ENCODE data around the gene RBPMS2.

DNA sequence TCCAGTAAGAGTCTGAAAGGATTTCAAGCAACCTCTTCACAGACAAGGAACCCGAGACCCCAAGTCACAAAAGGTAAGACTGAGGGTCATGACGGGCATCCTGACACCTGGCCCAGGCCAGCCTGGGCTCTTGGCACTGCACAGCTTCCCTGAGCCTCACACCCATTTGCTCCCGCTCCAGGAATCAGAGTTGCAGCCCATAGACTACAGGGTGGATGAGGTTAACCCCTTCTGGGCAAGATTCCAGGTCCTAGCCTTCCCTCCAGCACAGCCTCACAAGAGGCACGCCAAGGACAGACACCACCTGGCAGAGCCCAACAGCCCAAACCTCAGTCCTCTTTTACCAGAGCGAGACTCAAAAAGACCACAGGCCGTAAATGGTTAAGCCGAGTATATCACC lies 36.2 kb downstream of the RBPMS2 start:
- TF ChIP-seq RFX5 (IDR thresholded peaks at IDR 0.05; ENCODE audit: low read depth, low read length) = no peak
- TF ChIP-seq, protein P1, sequence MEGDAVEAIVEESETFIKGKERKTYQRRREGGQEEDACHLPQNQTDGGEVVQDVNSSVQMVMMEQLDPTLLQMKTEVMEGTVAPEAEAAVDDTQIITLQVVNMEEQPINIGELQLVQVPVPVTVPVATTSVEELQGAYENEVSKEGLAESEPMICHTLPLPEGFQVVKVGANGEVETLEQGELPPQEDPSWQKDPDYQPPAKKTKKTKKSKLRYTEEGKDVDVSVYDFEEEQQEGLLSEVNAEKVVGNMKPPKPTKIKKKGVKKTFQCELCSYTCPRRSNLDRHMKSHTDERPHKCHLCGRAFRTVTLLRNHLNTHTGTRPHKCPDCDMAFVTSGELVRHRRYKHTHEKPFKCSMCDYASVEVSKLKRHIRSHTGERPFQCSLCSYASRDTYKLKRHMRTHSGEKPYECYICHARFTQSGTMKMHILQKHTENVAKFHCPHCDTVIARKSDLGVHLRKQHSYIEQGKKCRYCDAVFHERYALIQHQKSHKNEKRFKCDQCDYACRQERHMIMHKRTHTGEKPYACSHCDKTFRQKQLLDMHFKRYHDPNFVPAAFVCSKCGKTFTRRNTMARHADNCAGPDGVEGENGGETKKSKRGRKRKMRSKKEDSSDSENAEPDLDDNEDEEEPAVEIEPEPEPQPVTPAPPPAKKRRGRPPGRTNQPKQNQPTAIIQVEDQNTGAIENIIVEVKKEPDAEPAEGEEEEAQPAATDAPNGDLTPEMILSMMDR (conservative IDR thresholded peaks at IDR 0.05; ENCODE audit: low read depth, low read length) = no peak
- TF ChIP-seq SMC3 (IDR thresholded peaks at IDR 0.05; ENCODE audit: low read depth, low read length) = no peak
- no peak for TF ChIP-seq FOS (IDR thresholded peaks at IDR 0.05; ENCODE audit: low read depth, low read length)
- TF ChIP-seq POLR2A (IDR thresholded peaks at IDR 0.05; ENCODE audit: low read depth, low read length) = no peak
- no peak for TF ChIP-seq RAD21 (IDR thresholded peaks at IDR 0.05; ENCODE audit: low read length)
- TF ChIP-seq, protein P2, sequence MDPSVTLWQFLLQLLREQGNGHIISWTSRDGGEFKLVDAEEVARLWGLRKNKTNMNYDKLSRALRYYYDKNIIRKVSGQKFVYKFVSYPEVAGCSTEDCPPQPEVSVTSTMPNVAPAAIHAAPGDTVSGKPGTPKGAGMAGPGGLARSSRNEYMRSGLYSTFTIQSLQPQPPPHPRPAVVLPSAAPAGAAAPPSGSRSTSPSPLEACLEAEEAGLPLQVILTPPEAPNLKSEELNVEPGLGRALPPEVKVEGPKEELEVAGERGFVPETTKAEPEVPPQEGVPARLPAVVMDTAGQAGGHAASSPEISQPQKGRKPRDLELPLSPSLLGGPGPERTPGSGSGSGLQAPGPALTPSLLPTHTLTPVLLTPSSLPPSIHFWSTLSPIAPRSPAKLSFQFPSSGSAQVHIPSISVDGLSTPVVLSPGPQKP (IDR thresholded peaks at IDR 0.05; ENCODE audit: borderline replicate concordance, low read depth, low read length) = no peak
- TF ChIP-seq BHLHE40 (IDR thresholded peaks at IDR 0.05; ENCODE audit: low read depth, low read length) = no peak
- TF ChIP-seq CEBPB (IDR thresholded peaks at IDR 0.05; ENCODE audit: low read depth, low read length) = no peak
- TF ChIP-seq MAFK (IDR thresholded peaks at IDR 0.05; ENCODE audit: low read depth, low read length) = no peak
- TF ChIP-seq RCOR1 (IDR thresholded peaks at IDR 0.05; ENCODE audit: insufficient replicate concordance, low read length) = no peak
- no peak for TF ChIP-seq MXI1 (IDR thresholded peaks at IDR 0.05; ENCODE audit: borderline replicate concordance, low read depth, low read length)
- TF ChIP-seq, protein P3, sequence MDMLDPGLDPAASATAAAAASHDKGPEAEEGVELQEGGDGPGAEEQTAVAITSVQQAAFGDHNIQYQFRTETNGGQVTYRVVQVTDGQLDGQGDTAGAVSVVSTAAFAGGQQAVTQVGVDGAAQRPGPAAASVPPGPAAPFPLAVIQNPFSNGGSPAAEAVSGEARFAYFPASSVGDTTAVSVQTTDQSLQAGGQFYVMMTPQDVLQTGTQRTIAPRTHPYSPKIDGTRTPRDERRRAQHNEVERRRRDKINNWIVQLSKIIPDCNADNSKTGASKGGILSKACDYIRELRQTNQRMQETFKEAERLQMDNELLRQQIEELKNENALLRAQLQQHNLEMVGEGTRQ (IDR thresholded peaks at IDR 0.05; ENCODE audit: low read depth, low read length) = no peak

All from IMR-90 (cell line).